Fibroblast of skin of abdomen (primary cell): Measurements from ENCODE around the gene CLCNKA.
"Not testable (repeated sequence)": the region's sequence is repeated elsewhere in the genome, so short reads cannot be mapped to it uniquely, and the experiment has no call there.

Experiments
- DNase-seq: peaks from one replicate; pipeline ENCODE4 v3.0.0-alpha.2; 2013

CLCNKA gene

DNA sequence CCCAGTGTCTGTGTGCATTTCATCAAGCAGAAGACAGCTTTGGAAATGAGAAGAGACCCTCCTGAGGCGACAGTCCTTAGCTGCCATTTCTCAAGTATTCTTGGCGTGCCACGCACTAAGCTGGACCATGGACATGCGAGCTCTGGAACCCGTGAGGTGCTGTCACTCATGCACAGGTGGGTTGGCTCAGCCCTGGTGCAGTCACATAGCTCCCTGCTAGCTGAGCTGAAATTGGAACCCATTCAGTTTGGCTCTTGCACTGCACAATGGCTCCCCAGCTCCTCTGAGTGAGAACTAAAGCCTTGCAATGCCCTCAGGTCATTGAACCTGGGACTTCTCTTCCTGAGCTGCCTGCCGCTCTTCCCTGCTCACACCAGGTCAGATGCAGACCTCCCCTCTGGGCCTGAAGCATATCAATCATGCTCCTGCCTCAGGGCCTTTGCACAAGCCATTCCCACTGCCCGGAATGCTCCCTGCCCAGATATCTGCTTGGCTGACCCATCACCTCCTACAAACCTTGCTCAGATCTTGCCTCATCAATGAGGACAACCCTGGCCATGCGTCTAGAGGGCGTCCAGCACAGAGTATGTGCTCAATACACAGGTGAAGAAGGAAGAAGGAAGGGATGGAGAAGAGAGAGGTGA is 24.1 kb upstream of the CLCNKA start:
- DNase-seq, result no peak

GRCh38 chr1:15998929-15999328 is 22.9 kb upstream of the CLCNKA start:
- DNase-seq, result no peak

DNA sequence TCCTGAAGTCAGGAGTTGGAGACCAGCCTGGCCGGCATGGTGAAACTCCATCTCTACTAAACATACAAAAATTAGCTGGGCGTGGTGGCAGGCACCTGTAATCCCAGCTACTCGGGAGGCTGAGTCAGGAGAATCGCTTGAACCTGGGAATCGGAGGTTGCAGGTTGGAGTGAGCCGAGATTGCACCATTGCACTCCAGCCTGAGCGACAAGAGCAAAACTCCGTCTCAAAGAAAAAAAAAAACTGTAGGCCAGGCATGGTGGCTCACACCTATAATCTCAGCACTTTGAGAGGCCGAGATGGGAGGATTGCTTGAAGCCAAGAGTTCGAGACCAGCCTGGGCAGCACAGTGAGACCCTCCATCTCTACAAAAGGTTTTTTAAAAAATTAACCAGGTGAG is 20.6 kb upstream of the CLCNKA start:
- not testable (repeated sequence) for DNase-seq

GRCh38 chr1:16005597-16005996 is 16.2 kb upstream of the CLCNKA start:
- no peak for DNase-seq

DNA sequence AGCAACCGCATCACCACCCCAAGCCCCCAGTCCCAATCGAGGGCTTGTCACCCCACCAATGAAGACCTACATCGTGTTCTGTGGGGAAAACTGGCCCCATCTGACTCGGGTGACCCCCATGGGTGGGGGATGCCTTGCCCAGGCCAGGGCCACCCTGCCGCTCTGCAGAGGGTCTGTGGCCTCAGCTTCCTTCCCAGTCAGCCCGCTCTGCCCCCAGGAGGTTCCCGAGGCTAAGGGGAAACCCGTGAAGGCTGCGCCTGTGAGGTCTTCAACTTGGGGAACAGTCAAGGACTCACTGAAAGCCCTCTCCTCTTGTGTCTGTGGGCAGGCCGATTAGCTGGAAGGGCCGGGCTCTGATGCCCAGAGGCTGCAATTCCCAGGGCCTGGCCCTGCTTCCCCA is 15.8 kb upstream of the CLCNKA start:
- DNase-seq, result no peak

GRCh38 chr1:16006552-16007485 is 15.0 kb upstream of the CLCNKA start:
- DNase-seq, result no peak

- no peak for DNase-seq
Observed at GRCh38 chr1:16007671-16008341, 14.0 kb upstream of the CLCNKA start.

DNA sequence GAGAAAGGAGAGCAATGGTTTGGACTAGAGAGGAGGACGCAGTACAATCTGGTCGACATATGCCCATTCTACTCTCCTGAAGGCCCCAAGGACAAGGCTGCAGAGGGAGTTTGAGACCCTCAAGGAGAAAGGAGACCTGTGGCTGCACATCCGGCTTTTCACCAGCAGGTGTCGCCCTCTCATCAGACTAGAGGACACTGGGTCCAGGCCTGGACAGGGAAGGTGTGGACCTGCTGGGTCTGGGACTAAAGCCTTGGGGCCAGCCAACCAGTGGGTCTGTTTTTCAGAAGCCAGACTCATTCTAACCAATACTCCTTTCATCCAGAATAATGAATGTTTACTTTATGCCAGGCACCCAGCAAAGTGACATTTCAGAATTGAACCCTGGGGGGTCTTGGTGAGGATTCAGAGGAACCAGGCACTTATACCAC is 12.8 kb upstream of the CLCNKA start:
- peak; percentile 68 for DNase-seq

- no peak for DNase-seq
Observed at GRCh38 chr1:16009678-16010077, 12.2 kb upstream of the CLCNKA start.

- DNase-seq, result no peak
Observed at GRCh38 chr1:16010837-16011236, 11.0 kb upstream of the CLCNKA start.

GRCh38 chr1:16011936-16012589 is 9.8 kb upstream of the CLCNKA start:
- no peak for DNase-seq

DNA sequence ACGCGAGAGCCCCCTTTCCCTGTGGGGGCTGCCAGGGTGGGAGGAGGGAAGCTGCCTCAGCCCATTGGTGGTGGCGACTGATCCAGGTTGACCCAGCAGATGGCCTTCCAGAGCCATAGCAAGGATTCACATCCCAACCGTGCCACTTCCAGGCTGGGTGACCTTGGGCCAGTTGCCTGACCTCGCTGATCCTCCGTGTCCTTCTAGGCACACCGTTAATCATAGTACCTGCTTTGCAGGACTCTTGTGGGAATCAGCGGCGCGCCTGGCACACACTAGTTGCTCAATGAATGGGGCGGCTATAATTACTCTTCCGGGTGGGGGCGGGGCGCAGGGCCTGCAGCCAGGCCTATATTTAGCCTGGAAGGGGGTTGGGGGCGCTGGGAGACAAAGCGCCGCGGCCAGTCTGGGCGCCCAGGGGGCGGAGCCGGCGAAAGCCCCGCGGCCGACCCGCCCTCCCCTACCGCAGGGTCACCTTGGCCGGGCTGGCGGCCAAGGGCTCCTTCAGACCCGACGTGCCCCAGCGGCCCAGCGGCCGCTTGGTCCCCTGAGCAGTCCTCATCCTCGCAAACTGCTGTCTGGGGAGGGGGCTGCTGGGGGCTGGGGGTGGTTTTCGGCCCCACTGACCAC is 9.1 kb upstream of the CLCNKA start:
- DNase-seq, result peak; percentile 79

GRCh38 chr1:16013220-16013907 is 8.5 kb upstream of the CLCNKA start:
- DNase-seq, result peak; percentile 82

GRCh38 chr1:16013908-16014258 is 8.0 kb upstream of the CLCNKA start:
- DNase-seq, result no peak

DNA sequence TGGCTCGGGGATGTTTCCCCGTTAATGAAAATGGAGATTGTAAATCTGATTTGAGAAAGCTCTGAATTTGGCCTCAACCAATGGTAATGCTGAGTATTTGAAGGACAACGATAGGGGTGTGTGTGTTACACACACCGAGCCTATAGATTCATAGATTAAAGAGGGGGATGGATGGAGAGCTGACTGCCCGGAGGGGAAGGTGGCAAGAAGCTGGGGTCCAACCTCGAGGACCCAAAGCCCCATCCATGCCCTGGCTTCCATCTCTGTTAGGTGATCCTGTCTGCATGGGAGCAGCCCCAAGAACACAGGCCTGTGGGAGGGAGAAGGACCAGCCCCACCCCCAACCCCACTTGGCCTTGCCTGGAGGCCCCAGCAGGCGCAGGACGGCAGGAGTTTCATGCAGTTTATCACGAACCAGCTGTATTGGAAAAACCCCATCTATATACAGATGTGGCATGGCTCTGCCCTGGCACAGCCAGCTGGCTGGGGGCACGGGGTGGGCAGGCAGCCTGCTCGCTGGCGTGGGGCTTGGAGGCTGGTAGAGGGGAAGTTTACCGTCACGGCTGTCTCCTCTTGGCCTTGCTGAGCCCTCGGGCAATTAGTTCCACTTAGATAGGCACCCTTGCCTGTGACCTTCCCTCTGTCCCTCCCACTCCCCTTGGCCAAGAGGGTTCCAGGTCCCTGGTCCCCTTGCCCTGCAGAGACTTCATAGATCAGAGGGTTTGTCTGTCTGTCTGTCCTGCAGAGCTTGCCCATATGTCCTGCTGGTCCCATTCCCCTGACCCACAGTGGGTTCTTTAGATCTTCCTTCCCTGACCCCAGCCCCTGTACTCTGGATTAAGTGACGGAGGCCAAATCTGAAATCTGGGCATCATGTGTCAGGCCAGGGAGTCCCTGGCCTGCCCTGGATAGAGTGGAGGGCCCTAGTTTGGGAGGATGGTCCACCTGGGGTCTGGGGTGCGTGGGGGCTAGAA is 7.0 kb upstream of the CLCNKA start:
- DNase-seq, result peak; percentile 57

GRCh38 chr1:16015491-16015890 is 6.3 kb upstream of the CLCNKA start:
- DNase-seq, result no peak

GRCh38 chr1:16015960-16016901 is 5.6 kb upstream of the CLCNKA start:
- DNase-seq, result no peak

DNA sequence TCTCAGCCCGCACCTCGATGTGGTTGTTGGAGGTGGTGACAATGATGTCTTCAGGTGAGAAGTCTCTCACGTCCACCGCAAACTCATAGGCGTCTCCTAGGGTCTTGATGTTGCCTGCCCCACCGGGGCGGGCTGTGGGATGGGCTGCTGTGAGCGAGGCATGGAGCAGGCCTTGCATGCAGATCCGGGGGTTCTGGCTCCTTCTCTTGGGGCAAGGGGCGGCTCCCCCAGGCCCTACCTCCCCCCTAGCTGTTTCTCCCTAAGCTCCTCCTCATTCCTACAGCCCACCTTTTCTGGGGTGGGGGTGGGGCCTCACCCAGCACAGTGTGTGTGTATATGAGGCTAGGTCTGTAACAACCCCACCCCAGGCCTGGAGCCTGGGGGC is 4.8 kb upstream of the CLCNKA start:
- DNase-seq, result no peak
